ENCODE data around the gene NAA10.

GRCh38 chrX:153935326-153935851 lies 552 bp upstream of the NAA10 start:
- TF ChIP-seq, protein P1, sequence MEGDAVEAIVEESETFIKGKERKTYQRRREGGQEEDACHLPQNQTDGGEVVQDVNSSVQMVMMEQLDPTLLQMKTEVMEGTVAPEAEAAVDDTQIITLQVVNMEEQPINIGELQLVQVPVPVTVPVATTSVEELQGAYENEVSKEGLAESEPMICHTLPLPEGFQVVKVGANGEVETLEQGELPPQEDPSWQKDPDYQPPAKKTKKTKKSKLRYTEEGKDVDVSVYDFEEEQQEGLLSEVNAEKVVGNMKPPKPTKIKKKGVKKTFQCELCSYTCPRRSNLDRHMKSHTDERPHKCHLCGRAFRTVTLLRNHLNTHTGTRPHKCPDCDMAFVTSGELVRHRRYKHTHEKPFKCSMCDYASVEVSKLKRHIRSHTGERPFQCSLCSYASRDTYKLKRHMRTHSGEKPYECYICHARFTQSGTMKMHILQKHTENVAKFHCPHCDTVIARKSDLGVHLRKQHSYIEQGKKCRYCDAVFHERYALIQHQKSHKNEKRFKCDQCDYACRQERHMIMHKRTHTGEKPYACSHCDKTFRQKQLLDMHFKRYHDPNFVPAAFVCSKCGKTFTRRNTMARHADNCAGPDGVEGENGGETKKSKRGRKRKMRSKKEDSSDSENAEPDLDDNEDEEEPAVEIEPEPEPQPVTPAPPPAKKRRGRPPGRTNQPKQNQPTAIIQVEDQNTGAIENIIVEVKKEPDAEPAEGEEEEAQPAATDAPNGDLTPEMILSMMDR (IDR thresholded peaks at IDR 0.05) = no peak
- no peak for TF ChIP-seq POLR2AphosphoS5 (IDR thresholded peaks at IDR 0.05; ENCODE audit: low read depth, low read length)
- TF ChIP-seq, protein P2, sequence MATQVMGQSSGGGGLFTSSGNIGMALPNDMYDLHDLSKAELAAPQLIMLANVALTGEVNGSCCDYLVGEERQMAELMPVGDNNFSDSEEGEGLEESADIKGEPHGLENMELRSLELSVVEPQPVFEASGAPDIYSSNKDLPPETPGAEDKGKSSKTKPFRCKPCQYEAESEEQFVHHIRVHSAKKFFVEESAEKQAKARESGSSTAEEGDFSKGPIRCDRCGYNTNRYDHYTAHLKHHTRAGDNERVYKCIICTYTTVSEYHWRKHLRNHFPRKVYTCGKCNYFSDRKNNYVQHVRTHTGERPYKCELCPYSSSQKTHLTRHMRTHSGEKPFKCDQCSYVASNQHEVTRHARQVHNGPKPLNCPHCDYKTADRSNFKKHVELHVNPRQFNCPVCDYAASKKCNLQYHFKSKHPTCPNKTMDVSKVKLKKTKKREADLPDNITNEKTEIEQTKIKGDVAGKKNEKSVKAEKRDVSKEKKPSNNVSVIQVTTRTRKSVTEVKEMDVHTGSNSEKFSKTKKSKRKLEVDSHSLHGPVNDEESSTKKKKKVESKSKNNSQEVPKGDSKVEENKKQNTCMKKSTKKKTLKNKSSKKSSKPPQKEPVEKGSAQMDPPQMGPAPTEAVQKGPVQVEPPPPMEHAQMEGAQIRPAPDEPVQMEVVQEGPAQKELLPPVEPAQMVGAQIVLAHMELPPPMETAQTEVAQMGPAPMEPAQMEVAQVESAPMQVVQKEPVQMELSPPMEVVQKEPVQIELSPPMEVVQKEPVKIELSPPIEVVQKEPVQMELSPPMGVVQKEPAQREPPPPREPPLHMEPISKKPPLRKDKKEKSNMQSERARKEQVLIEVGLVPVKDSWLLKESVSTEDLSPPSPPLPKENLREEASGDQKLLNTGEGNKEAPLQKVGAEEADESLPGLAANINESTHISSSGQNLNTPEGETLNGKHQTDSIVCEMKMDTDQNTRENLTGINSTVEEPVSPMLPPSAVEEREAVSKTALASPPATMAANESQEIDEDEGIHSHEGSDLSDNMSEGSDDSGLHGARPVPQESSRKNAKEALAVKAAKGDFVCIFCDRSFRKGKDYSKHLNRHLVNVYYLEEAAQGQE (IDR thresholded peaks at IDR 0.05; ENCODE audit: insufficient read depth in 1 of 2, low read depth in 2 of 2, low read length in 1 of 2) = no peak

All from Panc1 (cell line).